ENCODE measurements around the gene EFEMP2. TPM values are rescaled to one million over a fixed set of nuclear protein-coding genes. Genes with fewer than 3 reads are reported as not detected.

The EFEMP2 gene
- total and polyA plus RNA-seq, 2 experiments from 2014 or later = 7.4 to 9.4 TPM

GRCh38 chr11:65858681-65859087 is 13.9 kb downstream of the EFEMP2 start:
- Histone ChIP-seq H3K36me3 (ENCODE audit: insufficient read depth) (peaks cover 28% of the 10 kb centered on the region), H3K4me3 (peak overlapping the region; percentile 93), H3K27ac (ENCODE audit: low read depth) (peak overlapping the region; percentile 94), H3K27me3 (ENCODE audit: insufficient read depth) (no peaks in the 10 kb centered on the region), H3K9me2 (ENCODE audit: insufficient read depth) (no peaks in the 10 kb centered on the region), H3K4me2 (peak overlapping the region; percentile 84), H4K20me1 (replicated peaks; ENCODE audit: insufficient read depth) (peaks cover 37% of the 10 kb centered on the region), H3K79me2 (replicated peaks; ENCODE audit: insufficient read depth) (peaks cover 48% of the 10 kb centered on the region), H2AFZ (peak overlapping the region; percentile 39; the same call in 1 of the 2 replicates), H3K4me1 (ENCODE audit: insufficient read depth) (peaks cover 11% of the 10 kb centered on the region), H3F3A (replicated peaks; ENCODE audit: low read depth) (peaks cover 55% of the 10 kb centered on the region)
- TF ChIP-seq, protein P1, sequence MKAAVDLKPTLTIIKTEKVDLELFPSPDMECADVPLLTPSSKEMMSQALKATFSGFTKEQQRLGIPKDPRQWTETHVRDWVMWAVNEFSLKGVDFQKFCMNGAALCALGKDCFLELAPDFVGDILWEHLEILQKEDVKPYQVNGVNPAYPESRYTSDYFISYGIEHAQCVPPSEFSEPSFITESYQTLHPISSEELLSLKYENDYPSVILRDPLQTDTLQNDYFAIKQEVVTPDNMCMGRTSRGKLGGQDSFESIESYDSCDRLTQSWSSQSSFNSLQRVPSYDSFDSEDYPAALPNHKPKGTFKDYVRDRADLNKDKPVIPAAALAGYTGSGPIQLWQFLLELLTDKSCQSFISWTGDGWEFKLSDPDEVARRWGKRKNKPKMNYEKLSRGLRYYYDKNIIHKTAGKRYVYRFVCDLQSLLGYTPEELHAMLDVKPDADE (IDR thresholded peaks at IDR 0.05) = no peak
- TF ChIP-seq JUNB (IDR thresholded peaks at IDR 0.05; ENCODE audit: unreplicated experiment) (no peak), CTCF (conservative IDR thresholded peaks at IDR 0.05; ENCODE audit: low read depth in 2 of 2) (no peak), NANOG (IDR thresholded peaks at IDR 0.05; ENCODE audit: borderline replicate concordance) (no peak), EZH2phosphoT487 (IDR thresholded peaks at IDR 0.05; ENCODE audit: unreplicated experiment) (no peak), ZNF331 (CRISPR knock-in tag; IDR thresholded peaks at IDR 0.05; ENCODE audit: low read depth) (no peak), EZH2 (IDR thresholded peaks at IDR 0.05; ENCODE audit: low read depth, unreplicated experiment) (no peak), POLR2AphosphoS5 (IDR thresholded peaks at IDR 0.05; ENCODE audit: low read depth) (no peak)
- TF ChIP-seq, protein P2, sequence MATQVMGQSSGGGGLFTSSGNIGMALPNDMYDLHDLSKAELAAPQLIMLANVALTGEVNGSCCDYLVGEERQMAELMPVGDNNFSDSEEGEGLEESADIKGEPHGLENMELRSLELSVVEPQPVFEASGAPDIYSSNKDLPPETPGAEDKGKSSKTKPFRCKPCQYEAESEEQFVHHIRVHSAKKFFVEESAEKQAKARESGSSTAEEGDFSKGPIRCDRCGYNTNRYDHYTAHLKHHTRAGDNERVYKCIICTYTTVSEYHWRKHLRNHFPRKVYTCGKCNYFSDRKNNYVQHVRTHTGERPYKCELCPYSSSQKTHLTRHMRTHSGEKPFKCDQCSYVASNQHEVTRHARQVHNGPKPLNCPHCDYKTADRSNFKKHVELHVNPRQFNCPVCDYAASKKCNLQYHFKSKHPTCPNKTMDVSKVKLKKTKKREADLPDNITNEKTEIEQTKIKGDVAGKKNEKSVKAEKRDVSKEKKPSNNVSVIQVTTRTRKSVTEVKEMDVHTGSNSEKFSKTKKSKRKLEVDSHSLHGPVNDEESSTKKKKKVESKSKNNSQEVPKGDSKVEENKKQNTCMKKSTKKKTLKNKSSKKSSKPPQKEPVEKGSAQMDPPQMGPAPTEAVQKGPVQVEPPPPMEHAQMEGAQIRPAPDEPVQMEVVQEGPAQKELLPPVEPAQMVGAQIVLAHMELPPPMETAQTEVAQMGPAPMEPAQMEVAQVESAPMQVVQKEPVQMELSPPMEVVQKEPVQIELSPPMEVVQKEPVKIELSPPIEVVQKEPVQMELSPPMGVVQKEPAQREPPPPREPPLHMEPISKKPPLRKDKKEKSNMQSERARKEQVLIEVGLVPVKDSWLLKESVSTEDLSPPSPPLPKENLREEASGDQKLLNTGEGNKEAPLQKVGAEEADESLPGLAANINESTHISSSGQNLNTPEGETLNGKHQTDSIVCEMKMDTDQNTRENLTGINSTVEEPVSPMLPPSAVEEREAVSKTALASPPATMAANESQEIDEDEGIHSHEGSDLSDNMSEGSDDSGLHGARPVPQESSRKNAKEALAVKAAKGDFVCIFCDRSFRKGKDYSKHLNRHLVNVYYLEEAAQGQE (IDR thresholded peaks at IDR 0.05; ENCODE audit: unreplicated experiment) = no peak
- TF ChIP-seq, protein P3, sequence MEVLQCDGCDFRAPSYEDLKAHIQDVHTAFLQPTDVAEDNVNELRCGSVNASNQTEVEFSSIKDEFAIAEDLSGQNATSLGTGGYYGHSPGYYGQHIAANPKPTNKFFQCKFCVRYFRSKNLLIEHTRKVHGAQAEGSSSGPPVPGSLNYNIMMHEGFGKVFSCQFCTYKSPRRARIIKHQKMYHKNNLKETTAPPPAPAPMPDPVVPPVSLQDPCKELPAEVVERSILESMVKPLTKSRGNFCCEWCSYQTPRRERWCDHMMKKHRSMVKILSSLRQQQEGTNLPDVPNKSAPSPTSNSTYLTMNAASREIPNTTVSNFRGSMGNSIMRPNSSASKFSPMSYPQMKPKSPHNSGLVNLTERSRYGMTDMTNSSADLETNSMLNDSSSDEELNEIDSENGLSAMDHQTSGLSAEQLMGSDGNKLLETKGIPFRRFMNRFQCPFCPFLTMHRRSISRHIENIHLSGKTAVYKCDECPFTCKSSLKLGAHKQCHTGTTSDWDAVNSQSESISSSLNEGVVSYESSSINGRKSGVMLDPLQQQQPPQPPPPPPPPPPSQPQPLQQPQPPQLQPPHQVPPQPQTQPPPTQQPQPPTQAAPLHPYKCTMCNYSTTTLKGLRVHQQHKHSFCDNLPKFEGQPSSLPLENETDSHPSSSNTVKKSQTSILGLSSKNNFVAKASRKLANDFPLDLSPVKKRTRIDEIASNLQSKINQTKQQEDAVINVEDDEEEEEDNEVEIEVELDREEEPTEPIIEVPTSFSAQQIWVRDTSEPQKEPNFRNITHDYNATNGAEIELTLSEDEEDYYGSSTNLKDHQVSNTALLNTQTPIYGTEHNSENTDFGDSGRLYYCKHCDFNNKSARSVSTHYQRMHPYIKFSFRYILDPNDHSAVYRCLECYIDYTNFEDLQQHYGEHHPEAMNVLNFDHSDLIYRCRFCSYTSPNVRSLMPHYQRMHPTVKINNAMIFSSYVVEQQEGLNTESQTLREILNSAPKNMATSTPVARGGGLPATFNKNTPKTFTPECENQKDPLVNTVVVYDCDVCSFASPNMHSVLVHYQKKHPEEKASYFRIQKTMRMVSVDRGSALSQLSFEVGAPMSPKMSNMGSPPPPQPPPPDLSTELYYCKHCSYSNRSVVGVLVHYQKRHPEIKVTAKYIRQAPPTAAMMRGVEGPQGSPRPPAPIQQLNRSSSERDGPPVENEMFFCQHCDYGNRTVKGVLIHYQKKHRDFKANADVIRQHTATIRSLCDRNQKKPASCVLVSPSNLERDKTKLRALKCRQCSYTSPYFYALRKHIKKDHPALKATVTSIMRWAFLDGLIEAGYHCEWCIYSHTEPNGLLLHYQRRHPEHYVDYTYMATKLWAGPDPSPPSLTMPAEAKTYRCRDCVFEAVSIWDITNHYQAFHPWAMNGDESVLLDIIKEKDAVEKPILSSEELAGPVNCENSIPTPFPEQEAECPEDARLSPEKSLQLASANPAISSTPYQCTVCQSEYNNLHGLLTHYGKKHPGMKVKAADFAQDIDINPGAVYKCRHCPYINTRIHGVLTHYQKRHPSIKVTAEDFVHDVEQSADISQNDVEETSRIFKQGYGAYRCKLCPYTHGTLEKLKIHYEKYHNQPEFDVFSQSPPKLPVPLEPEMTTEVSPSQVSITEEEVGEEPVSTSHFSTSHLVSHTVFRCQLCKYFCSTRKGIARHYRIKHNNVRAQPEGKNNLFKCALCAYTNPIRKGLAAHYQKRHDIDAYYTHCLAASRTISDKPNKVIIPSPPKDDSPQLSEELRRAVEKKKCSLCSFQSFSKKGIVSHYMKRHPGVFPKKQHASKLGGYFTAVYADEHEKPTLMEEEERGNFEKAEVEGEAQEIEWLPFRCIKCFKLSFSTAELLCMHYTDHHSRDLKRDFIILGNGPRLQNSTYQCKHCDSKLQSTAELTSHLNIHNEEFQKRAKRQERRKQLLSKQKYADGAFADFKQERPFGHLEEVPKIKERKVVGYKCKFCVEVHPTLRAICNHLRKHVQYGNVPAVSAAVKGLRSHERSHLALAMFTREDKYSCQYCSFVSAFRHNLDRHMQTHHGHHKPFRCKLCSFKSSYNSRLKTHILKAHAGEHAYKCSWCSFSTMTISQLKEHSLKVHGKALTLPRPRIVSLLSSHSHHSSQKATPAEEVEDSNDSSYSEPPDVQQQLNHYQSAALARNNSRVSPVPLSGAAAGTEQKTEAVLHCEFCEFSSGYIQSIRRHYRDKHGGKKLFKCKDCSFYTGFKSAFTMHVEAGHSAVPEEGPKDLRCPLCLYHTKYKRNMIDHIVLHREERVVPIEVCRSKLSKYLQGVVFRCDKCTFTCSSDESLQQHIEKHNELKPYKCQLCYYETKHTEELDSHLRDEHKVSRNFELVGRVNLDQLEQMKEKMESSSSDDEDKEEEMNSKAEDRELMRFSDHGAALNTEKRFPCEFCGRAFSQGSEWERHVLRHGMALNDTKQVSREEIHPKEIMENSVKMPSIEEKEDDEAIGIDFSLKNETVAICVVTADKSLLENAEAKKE (CRISPR knock-in tag; IDR thresholded peaks at IDR 0.05) = no peak
- H3K27ac Mint-ChIP-seq = peak overlapping the region; percentile 96
- peak overlapping the region; percentile 91 for H3K4me3 Mint-ChIP-seq
- H3K4me1 Mint-ChIP-seq = peaks cover 28% of the 10 kb centered on the region
- peaks cover 40% of the 10 kb centered on the region for H3K27me3 Mint-ChIP-seq (ENCODE audit: insufficient read depth, low read depth, poor library complexity)
- peaks cover 4% of the 10 kb centered on the region; the same call in 2 of the 3 replicates for H3K9me3 Mint-ChIP-seq
- DNase-seq (ENCODE audit: low spot score) (no peak), ATAC-seq (no peak)
- H3K36me3 Mint-ChIP-seq (ENCODE audit: low read depth) = peaks cover 56% of the 10 kb centered on the region

Data from GM23338 (cell line).